Ectodermal cell (in vitro differentiated cells): ENCODE data around the gene EFNA5. TPM values are rescaled to one million over a fixed set of nuclear protein-coding genes. Genes with fewer than 3 reads are reported as not detected.

ENCODE experiments used
- H3K27ac ChIP-seq: 2 replicates; pipeline ENCODE4 v1.7.0; 2013; ENCODE audit warnings: mild to moderate bottlenecking, low read depth, low read length; ENCODE audit not compliant: insufficient read depth, poor library complexity, severe bottlenecking
- H3K27me3 ChIP-seq: 2 replicates; pipeline ENCODE4 v1.7.0; 2013; ENCODE audit warnings: mild to moderate bottlenecking, low read length; ENCODE audit not compliant: insufficient read depth, control insufficient read depth, poor library complexity, severe bottlenecking
- H3K36me3 ChIP-seq: one replicate; pipeline ENCODE4 v1.7.0; 2013; ENCODE audit warnings: low read length; ENCODE audit not compliant: control insufficient read depth, insufficient read depth
- H3K4me1 ChIP-seq: one replicate; pipeline ENCODE4 v1.7.0; 2013; ENCODE audit warnings: low read length; ENCODE audit not compliant: control insufficient read depth, insufficient read depth
- H3K4me3 ChIP-seq: 2 replicates; pipeline ENCODE4 v1.7.0; 2013; ENCODE audit warnings: low read depth, low read length, control low read depth; ENCODE audit not compliant: insufficient read depth
- H3K9me3 ChIP-seq: 2 replicates; pipeline ENCODE4 v1.7.0; 2013; ENCODE audit warnings: mild to moderate bottlenecking, low read length, moderate library complexity; ENCODE audit not compliant: control insufficient read depth
- WGBS, 2 experiments: methylation state at CpG; one replicate each; pipeline ENCODE4 v1.1.7; 2013; ENCODE audit warnings: missing lambda C conversion rate in 2 of 2; 5-methylcytosine and 5-hydroxymethylcytosine counted together
- polyA plus RNA-seq, 4 experiments: library from polyadenylated mRNA; stranded (reverse); fragments of 50-300 nt; gene quantifications; one replicate each; pipeline ENCODE4 v1.2.3, GENCODE V29; 2013

EFNA5 gene
- 83.2 TPM for polyA plus RNA-seq (2013, experiment 1 of 4)
- 96.7 TPM for polyA plus RNA-seq (2013, experiment 2 of 4)
- polyA plus RNA-seq (2013, experiment 3 of 4): 35.9 TPM
- 44.4 TPM for polyA plus RNA-seq (2013, experiment 4 of 4)

- peak within 1 kb of the TSS; percentile 86 for H3K4me3 ChIP-seq
- no peaks in the 10 kb centered on the region for H3K27me3 ChIP-seq
- H3K9me3 ChIP-seq: no peaks in the 10 kb centered on the region
- no peaks in the 10 kb centered on the region for H3K36me3 ChIP-seq
- H3K27ac ChIP-seq: peak within 1 kb of the TSS; percentile 83
- peaks cover 4% of the 10 kb centered on the region for H3K4me1 ChIP-seq
- 0% methylated on average over 84 of the region's 84 CpGs for WGBS, 2 experiments
Measured at GRCh38 chr5:107670932-107671741, at the start of gene EFNA5. Gene EFNA5 (minus strand): TSS chr5:107670937.

- H3K27me3 ChIP-seq: no peaks in the 10 kb centered on the region
- no peaks in the 10 kb centered on the region for H3K9me3 ChIP-seq
- WGBS, 2 experiments: 89 to 92% methylated on average over 6 of the region's 6 CpGs
- no peak overlapping the region for H3K27ac ChIP-seq
- H3K36me3 ChIP-seq: no peaks in the 10 kb centered on the region
- no peaks in the 10 kb centered on the region for H3K4me1 ChIP-seq
- H3K4me3 ChIP-seq: no peak overlapping the region
Measured at GRCh38 chr5:107719034-107719606, 48.4 kb upstream of the EFNA5 start.

- H3K4me3 ChIP-seq: no peak overlapping the region
- H3K9me3 ChIP-seq: no peaks in the 10 kb centered on the region
- H3K27me3 ChIP-seq: no peaks in the 10 kb centered on the region
- no peak overlapping the region for H3K27ac ChIP-seq
- no peaks in the 10 kb centered on the region for H3K36me3 ChIP-seq
- WGBS, 2 experiments: 100% methylated on average over 1 of the region's 1 CpG
- no peaks in the 10 kb centered on the region for H3K4me1 ChIP-seq
Measured at GRCh38 chr5:107717816-107718215, 47.1 kb upstream of the EFNA5 start.

GRCh38 chr5:107713228-107713627 is 42.5 kb upstream of the EFNA5 start:
- no peak overlapping the region for H3K27ac ChIP-seq
- 94 to 100% methylated on average over 2 to 4 of the region's 5 CpGs for WGBS, 2 experiments
- no peak overlapping the region for H3K4me3 ChIP-seq
- no peaks in the 10 kb centered on the region for H3K9me3 ChIP-seq
- H3K4me1 ChIP-seq: no peaks in the 10 kb centered on the region
- H3K27me3 ChIP-seq: no peaks in the 10 kb centered on the region
- no peaks in the 10 kb centered on the region for H3K36me3 ChIP-seq

- H3K4me1 ChIP-seq: no peaks in the 10 kb centered on the region
- H3K4me3 ChIP-seq: no peak overlapping the region
- H3K36me3 ChIP-seq: no peaks in the 10 kb centered on the region
- WGBS, 2 experiments: 92% methylated on average over 2 of the region's 2 CpGs
- H3K27ac ChIP-seq: no peak overlapping the region
- no peaks in the 10 kb centered on the region for H3K27me3 ChIP-seq
- no peaks in the 10 kb centered on the region for H3K9me3 ChIP-seq
Measured at GRCh38 chr5:107712359-107712870, 41.7 kb upstream of the EFNA5 start.

- H3K4me1 ChIP-seq: peaks cover 5% of the 10 kb centered on the region
- no peak overlapping the region for H3K4me3 ChIP-seq
- no peak overlapping the region for H3K27ac ChIP-seq
- no peaks in the 10 kb centered on the region for H3K27me3 ChIP-seq
- WGBS, 2 experiments: 67 to 69% methylated on average over 3 to 5 of the region's 5 CpGs
- no peaks in the 10 kb centered on the region for H3K36me3 ChIP-seq
- H3K9me3 ChIP-seq: no peaks in the 10 kb centered on the region
Measured at GRCh38 chr5:107705402-107706014, 34.8 kb upstream of the EFNA5 start.

GRCh38 chr5:107704681-107705401 is 34.1 kb upstream of the EFNA5 start:
- H3K4me1 ChIP-seq: peaks cover 5% of the 10 kb centered on the region
- no peak overlapping the region for H3K27ac ChIP-seq
- WGBS, 2 experiments: 75 to 78% methylated on average over 11 of the region's 12 CpGs
- H3K4me3 ChIP-seq: no peak overlapping the region
- no peaks in the 10 kb centered on the region for H3K9me3 ChIP-seq
- no peaks in the 10 kb centered on the region for H3K27me3 ChIP-seq
- H3K36me3 ChIP-seq: no peaks in the 10 kb centered on the region

- no peaks in the 10 kb centered on the region for H3K9me3 ChIP-seq
- no peaks in the 10 kb centered on the region for H3K27me3 ChIP-seq
- no peaks in the 10 kb centered on the region for H3K36me3 ChIP-seq
- no peak overlapping the region for H3K27ac ChIP-seq
- H3K4me3 ChIP-seq: no peak overlapping the region
- peaks cover 5% of the 10 kb centered on the region for H3K4me1 ChIP-seq
Measured at GRCh38 chr5:107700481-107700880, 29.7 kb upstream of the EFNA5 start.

GRCh38 chr5:107699425-107699824 is 28.7 kb upstream of the EFNA5 start:
- Histone ChIP-seq H3K36me3 (no peaks in the 10 kb centered on the region), H3K4me1 (no peaks in the 10 kb centered on the region), H3K27ac (no peak overlapping the region), H3K27me3 (no peaks in the 10 kb centered on the region), H3K4me3 (no peak overlapping the region), H3K9me3 (no peaks in the 10 kb centered on the region)
- WGBS, 2 experiments: 100% methylated on average over 1 of the region's 1 CpG
